ENCODE results near the gene FERMT1. TPM values are rescaled to one million over a fixed set of nuclear protein-coding genes. Genes with fewer than 3 reads are reported as not detected.

Gene FERMT1
- total and polyA plus RNA-seq, 2 of the 4 experiments (the other 2 are of a cell fraction): 1.8 to 2.3 TPM

- H3K27me3 ChIP-seq (ENCODE audit: control insufficient read depth, insufficient read depth, low read length): no peaks in the 10 kb centered on the region
- intact Hi-C loops (cut with micrococcal nuclease) (no loop called here), in situ Hi-C loops (cut with MboI; ENCODE audit: low sequenced_read_pairs) (no loop called here), dilution Hi-C loops (cut with HindIII; ENCODE audit: low sequenced_read_pairs, unreplicated experiment) (no loop called here)
- no peak overlapping the region for H3K23ac ChIP-seq (ENCODE audit: low read depth, low read length)
- ChIA-PET POLR2A (ENCODE audit: unreplicated experiment) (no interaction called here), CTCF (no interaction called here)
- H3K18ac ChIP-seq (ENCODE audit: low read depth, low read length): no peak overlapping the region
- H3K4me2 ChIP-seq (ENCODE audit: low read depth, low read length): no peak overlapping the region
- peaks cover 29% of the 10 kb centered on the region for H3K36me3 ChIP-seq (ENCODE audit: control insufficient read depth, insufficient read depth, low read length)
- H3K14ac ChIP-seq (replicated peaks; ENCODE audit: low read depth, low read length): no peak overlapping the region
- H3K4ac ChIP-seq (ENCODE audit: low read depth, low read length): no peak overlapping the region
- H3K27ac ChIP-seq (ENCODE audit: insufficient read depth, low read length): no peak overlapping the region
- no peaks in the 10 kb centered on the region for H3K9me3 ChIP-seq (ENCODE audit: control insufficient read depth, insufficient read depth, low read length)
- WGBS, 2 experiments (ENCODE audit: extremely low coverage in 2 of 2, insufficient read length in 1 of 2): 91% methylated on average over 17 of the region's 26 CpGs; no CpG with 5 or more reads in 1 of the 2 experiments
- no peak overlapping the region for H4K5ac ChIP-seq (ENCODE audit: low read depth, low read length)
- no peak overlapping the region for H3K4me3 ChIP-seq (ENCODE audit: insufficient read depth, low read depth, low read length)
- no TSS peak for BruUV-seq (replicated peaks)
- DNase-seq (no peak), ATAC-seq (ENCODE audit: low read depth) (no peak)
- H3K56ac ChIP-seq (ENCODE audit: extremely low read depth, insufficient read depth, low read length): no peak overlapping the region
- H3K4me1 ChIP-seq (ENCODE audit: control insufficient read depth, insufficient read depth, low read length): no peaks in the 10 kb centered on the region; the same call in 1 of the 2 replicates
- no peak overlapping the region for H2AK9ac ChIP-seq (replicated peaks; ENCODE audit: low read depth, low read length, poor library complexity)
- H4K20me1 ChIP-seq (ENCODE audit: insufficient read depth, low read length): no peaks in the 10 kb centered on the region
- H4K8ac ChIP-seq (ENCODE audit: low read depth in 2 of 2, low read length in 2 of 2): no peak overlapping the region
- H2BK20ac ChIP-seq (ENCODE audit: low read depth, low read length): no peak overlapping the region
- no peak overlapping the region for H4K91ac ChIP-seq (ENCODE audit: insufficient read depth, low read depth, low read length)
- no peak overlapping the region for H2AK5ac ChIP-seq (ENCODE audit: low read depth, low read length)
- no peaks in the 10 kb centered on the region; a peak in 1 of 4 replicates for H3K79me1 ChIP-seq (ENCODE audit: low read depth in 1 of 2, low read length in 2 of 2)
- no peak overlapping the region for H2AFZ ChIP-seq (replicated peaks; ENCODE audit: low read length, poor library complexity)
- no peak overlapping the region for H2BK120ac ChIP-seq (ENCODE audit: low read depth, low read length)
- H3K9me1 ChIP-seq (ENCODE audit: insufficient read depth, low read length): peaks cover 3% of the 10 kb centered on the region; the same call in 1 of the 2 replicates
- no peak for TF ChIP-seq MAZ (IDR thresholded peaks at IDR 0.05; ENCODE audit: borderline replicate concordance, low read depth, low read length)
- TF ChIP-seq CEBPB (IDR thresholded peaks at IDR 0.05; ENCODE audit: low read depth, low read length): no peak
- no peak for TF ChIP-seq MAFK (IDR thresholded peaks at IDR 0.05; ENCODE audit: low read depth, low read length)
- no peak for TF ChIP-seq CHD1 (IDR thresholded peaks at IDR 0.05; ENCODE audit: low read depth, low read length)
- TF ChIP-seq, protein P1, sequence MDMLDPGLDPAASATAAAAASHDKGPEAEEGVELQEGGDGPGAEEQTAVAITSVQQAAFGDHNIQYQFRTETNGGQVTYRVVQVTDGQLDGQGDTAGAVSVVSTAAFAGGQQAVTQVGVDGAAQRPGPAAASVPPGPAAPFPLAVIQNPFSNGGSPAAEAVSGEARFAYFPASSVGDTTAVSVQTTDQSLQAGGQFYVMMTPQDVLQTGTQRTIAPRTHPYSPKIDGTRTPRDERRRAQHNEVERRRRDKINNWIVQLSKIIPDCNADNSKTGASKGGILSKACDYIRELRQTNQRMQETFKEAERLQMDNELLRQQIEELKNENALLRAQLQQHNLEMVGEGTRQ (IDR thresholded peaks at IDR 0.05; ENCODE audit: low read depth, low read length): no peak
- no peak for TF ChIP-seq SMC3 (IDR thresholded peaks at IDR 0.05; ENCODE audit: low read depth, low read length)
- no peak for TF ChIP-seq RFX5 (IDR thresholded peaks at IDR 0.05; ENCODE audit: low read depth, low read length)
- TF ChIP-seq NFE2L2 (IDR thresholded peaks at IDR 0.05; ENCODE audit: low read depth, low read length): no peak
- TF ChIP-seq FOS (IDR thresholded peaks at IDR 0.05; ENCODE audit: low read depth, low read length): no peak
- TF ChIP-seq RAD21 (IDR thresholded peaks at IDR 0.05; ENCODE audit: low read length): no peak
- TF ChIP-seq RCOR1 (IDR thresholded peaks at IDR 0.05; ENCODE audit: insufficient replicate concordance, low read length): no peak
- no peak for TF ChIP-seq ELK1 (IDR thresholded peaks at IDR 0.05; ENCODE audit: borderline replicate concordance, low read depth, low read length)
- TF ChIP-seq, protein P2, sequence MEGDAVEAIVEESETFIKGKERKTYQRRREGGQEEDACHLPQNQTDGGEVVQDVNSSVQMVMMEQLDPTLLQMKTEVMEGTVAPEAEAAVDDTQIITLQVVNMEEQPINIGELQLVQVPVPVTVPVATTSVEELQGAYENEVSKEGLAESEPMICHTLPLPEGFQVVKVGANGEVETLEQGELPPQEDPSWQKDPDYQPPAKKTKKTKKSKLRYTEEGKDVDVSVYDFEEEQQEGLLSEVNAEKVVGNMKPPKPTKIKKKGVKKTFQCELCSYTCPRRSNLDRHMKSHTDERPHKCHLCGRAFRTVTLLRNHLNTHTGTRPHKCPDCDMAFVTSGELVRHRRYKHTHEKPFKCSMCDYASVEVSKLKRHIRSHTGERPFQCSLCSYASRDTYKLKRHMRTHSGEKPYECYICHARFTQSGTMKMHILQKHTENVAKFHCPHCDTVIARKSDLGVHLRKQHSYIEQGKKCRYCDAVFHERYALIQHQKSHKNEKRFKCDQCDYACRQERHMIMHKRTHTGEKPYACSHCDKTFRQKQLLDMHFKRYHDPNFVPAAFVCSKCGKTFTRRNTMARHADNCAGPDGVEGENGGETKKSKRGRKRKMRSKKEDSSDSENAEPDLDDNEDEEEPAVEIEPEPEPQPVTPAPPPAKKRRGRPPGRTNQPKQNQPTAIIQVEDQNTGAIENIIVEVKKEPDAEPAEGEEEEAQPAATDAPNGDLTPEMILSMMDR (conservative IDR thresholded peaks at IDR 0.05; ENCODE audit: low read depth, low read length): no peak
- TF ChIP-seq BHLHE40 (IDR thresholded peaks at IDR 0.05; ENCODE audit: low read depth, low read length): no peak
- TF ChIP-seq MXI1 (IDR thresholded peaks at IDR 0.05; ENCODE audit: borderline replicate concordance, low read depth, low read length): no peak
- TF ChIP-seq POLR2A (IDR thresholded peaks at IDR 0.05; ENCODE audit: low read depth, low read length): no peak
- H2BK5ac ChIP-seq (ENCODE audit: low read depth, low read length, poor library complexity, severe bottlenecking): no peak overlapping the region
- H3K9ac ChIP-seq (ENCODE audit: low read depth, low read length): no peak overlapping the region
- no peak overlapping the region for H2BK15ac ChIP-seq (ENCODE audit: low read depth, low read length)
Measured at GRCh38 chr20:6041808-6042265, 81.0 kb downstream of the FERMT1 start.
